ENCODE data around the gene ZNF550. TPM values are rescaled to one million over a fixed set of nuclear protein-coding genes. Genes with fewer than 3 reads are reported as not detected.
A peak's percentile ranks its signal among the peaks of the same experiment; 100 is the strongest.
"Not testable (repeated sequence)": the region's sequence is repeated elsewhere in the genome, so short reads cannot be mapped to it uniquely, and the experiment has no call there.

ZNF550 gene
- total RNA-seq, 4 donors from 2014 or later: 4.8 to 5.7 (median 5.2) TPM

DNA sequence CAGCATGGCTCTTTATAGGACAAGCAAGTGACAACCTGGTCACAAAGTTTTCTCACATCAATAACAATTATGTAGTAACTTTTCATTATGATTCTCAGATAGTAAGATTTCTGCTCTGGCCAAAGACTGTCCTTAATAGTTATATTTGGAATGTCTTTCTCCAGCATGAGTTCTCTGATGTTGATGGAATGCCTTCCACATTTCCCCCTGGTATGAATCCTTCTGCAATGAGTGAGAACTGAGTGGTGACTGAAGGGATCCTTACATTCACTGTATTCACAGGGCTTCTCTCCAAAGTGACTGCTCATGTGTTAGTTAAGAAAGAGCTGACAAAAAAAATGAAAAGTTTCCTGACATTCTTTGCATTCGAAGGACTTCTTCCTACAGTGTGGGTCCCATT lies 13.2 kb downstream of the ZNF550 start:
- no peaks in the 10 kb centered on the region for H3K27me3 ChIP-seq
- peaks cover 33 to 100% of the 10 kb centered on the region in 2 donors for H3K36me3 ChIP-seq
- peaks cover 6 to 100% (median 11%) of the 10 kb centered on the region in 3 donors for H3K9me3 ChIP-seq
- TF ChIP-seq, protein P1, sequence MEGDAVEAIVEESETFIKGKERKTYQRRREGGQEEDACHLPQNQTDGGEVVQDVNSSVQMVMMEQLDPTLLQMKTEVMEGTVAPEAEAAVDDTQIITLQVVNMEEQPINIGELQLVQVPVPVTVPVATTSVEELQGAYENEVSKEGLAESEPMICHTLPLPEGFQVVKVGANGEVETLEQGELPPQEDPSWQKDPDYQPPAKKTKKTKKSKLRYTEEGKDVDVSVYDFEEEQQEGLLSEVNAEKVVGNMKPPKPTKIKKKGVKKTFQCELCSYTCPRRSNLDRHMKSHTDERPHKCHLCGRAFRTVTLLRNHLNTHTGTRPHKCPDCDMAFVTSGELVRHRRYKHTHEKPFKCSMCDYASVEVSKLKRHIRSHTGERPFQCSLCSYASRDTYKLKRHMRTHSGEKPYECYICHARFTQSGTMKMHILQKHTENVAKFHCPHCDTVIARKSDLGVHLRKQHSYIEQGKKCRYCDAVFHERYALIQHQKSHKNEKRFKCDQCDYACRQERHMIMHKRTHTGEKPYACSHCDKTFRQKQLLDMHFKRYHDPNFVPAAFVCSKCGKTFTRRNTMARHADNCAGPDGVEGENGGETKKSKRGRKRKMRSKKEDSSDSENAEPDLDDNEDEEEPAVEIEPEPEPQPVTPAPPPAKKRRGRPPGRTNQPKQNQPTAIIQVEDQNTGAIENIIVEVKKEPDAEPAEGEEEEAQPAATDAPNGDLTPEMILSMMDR (IDR thresholded peaks at IDR 0.05): no peak
- TF ChIP-seq POLR2AphosphoS5 (IDR thresholded peaks at IDR 0.05) (no peak), POLR2A (IDR thresholded peaks at IDR 0.05) (no peak), EP300 (IDR thresholded peaks at IDR 0.05) (no peak)
- no peak overlapping the region for H3K27ac ChIP-seq
- 100% methylated on average over 1 of the region's 1 CpG; no CpG with 5 or more reads in 1 of the 2 donors for WGBS, 2 donors (ENCODE audit: low coverage in 1 of 2)
- ATAC-seq: no peak
- no peak overlapping the region for H3K4me3 ChIP-seq
- H3K4me1 ChIP-seq: no peaks in the 10 kb centered on the region

DNA sequence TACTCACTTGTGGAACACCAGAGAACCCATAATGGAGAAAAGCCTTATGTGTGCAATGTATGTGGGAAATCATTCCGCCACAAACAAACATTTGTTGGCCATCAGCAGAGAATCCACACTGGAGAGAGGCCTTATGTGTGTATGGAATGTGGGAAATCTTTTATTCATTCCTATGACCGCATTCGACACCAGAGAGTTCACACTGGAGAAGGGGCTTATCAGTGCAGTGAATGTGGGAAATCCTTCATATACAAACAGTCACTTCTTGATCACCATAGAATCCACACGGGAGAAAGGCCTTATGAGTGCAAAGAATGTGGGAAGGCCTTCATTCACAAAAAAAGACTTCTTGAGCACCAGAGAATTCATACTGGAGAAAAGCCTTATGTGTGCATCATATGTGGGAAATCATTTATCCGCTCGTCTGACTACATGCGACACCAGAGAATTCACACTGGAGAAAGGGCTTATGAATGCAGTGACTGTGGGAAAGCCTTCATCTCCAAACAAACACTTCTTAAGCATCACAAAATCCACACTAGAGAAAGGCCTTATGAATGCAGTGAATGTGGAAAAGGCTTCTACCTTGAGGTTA lies 21.6 kb downstream of the ZNF550 start:
- Histone ChIP-seq H3K4me3 (no peak overlapping the region), H3K4me1 (no peaks in the 10 kb centered on the region), H3K9me3 (peaks cover 3 to 100% (median 5%) of the 10 kb centered on the region in 3 donors), H3K27ac (no peak overlapping the region), H3K36me3 (peaks cover 31 to 100% of the 10 kb centered on the region in 2 donors), H3K27me3 (no peaks in the 10 kb centered on the region)
- ATAC-seq: no peak
- TF ChIP-seq POLR2A (IDR thresholded peaks at IDR 0.05) (no peak), POLR2AphosphoS5 (IDR thresholded peaks at IDR 0.05) (no peak), EP300 (IDR thresholded peaks at IDR 0.05) (no peak)
- TF ChIP-seq, protein P1 (IDR thresholded peaks at IDR 0.05): no peak
- WGBS, 2 donors (ENCODE audit: low coverage in 1 of 2): 91 to 98% methylated on average over 7 of the region's 7 CpGs

DNA sequence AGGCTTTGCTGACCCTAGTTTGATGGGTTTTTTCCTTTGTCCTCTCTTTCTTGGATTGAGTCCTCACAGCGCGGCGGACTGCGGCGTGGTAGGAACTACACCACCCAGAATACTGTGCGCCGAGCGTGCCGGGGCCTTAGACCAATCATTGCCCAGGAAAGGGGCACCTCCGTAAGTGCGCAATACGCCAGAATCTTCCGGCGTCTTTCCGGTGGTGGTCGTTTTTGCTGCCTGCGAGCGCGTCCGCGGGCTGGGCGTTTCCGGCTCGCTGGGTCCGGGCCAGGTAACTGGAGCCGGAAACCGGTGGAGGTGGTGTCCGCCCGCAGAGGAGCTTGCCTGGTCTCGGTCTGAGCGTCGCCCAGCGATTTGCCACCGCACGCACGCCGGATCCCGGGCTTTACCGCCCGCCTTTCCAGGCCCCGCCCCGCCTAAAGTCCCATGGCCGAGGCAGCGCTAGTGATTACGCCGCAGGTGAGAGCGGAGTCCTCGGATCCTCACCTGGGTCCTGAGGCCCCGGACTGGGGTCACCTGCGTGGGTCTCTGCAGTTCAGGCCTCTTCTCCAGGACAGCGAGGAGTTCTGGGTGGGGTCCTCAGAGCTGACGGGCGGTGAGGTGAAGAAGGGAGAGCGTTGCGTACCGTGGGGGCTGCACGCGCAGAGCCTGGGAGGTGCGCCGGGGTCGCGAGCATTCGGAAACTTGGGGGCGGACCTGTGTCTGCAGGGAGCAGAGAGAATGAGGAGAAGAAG lies 32.4 kb downstream of the ZNF550 start, which contains the start of gene ZNF549:
Gene ZNF549 (plus strand): TSS at position 221 of the 746 bp plus-strand sequence. CDS start 218 bp downstream, at position 439.
- Histone ChIP-seq H3K4me1 (peaks cover 5 to 18% (median 6%) of the 10 kb centered on the region in 3 donors), H3K4me3 (peak within 1 kb of the TSS; percentile 86 to 90), H3K27ac (peak within 1 kb of the TSS; percentile 51 to 89 (median 87)), H3K36me3 (peaks cover 0 to 19% of the 10 kb centered on the region in 2 donors), H3K27me3 (no peaks in the 10 kb centered on the region), H3K9me3 (peaks cover 0 to 24% (median 0%) of the 10 kb centered on the region in 3 donors)
- 0 to 8% methylated on average over 1 to 14 of the region's 64 CpGs for WGBS, 2 donors (ENCODE audit: low coverage in 1 of 2)
- peak; percentile 100 for ATAC-seq
- TF ChIP-seq, protein P1 (IDR thresholded peaks at IDR 0.05): peak in 1 of 4 experiments; percentile 32
- TF ChIP-seq EP300 (IDR thresholded peaks at IDR 0.05): no peak
- peak in 1 of 2 donors; percentile 16 for TF ChIP-seq POLR2A (IDR thresholded peaks at IDR 0.05)
- TF ChIP-seq POLR2AphosphoS5 (IDR thresholded peaks at IDR 0.05): peak; percentile 67

DNA sequence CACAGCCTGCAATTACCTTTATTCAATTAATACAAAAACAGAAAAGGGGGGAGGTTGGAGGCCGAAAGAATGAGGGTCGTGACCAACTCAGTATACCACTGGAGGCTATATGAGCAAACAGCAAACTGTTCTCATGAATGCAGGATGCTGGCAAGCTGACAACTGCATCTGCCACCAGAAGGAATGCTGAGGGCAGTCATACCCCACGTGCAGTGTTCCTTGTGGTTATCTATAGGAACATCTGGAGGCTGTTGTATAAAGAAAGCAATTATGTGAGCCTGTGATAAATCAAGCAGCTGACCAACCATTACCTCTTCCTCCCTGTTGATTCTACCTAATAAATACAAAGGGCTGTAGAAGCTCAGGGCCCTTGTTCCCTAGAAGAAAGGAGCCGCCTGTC lies 41.6 kb downstream of the ZNF550 start:
- peaks cover 0 to 36% (median 2%) of the 10 kb centered on the region in 3 donors for H3K9me3 ChIP-seq
- H3K4me1 ChIP-seq: not testable (repeated sequence)

DNA sequence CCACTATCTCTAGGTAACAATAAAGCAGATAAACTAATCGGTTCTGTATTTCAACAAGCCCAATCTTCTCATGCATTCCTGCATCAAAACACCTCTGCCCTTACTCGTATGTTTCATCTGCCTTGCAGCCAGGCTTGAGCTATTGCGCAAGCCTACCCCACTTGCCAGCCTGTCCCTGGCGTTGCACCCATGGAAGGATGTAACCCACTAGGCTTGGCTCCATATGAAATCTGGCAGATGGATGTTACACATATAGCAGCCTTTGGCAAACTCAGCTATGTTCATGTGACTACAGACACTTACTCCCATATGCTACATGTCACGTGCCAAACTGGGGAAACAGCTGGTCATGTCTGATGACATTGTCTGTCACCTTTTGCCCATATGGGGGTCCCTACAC lies 44.4 kb downstream of the ZNF550 start:
- Histone ChIP-seq H3K9me3 (peaks cover 0 to 62% (median 3%) of the 10 kb centered on the region in 3 donors), H3K27ac (no peak overlapping the region), H3K4me1 (no peaks in the 10 kb centered on the region), H3K4me3 (no peak overlapping the region), H3K36me3 (peaks cover 0 to 66% of the 10 kb centered on the region in 2 donors), H3K27me3 (no peaks in the 10 kb centered on the region)
- TF ChIP-seq, protein P1 (IDR thresholded peaks at IDR 0.05): no peak
- no peak for TF ChIP-seq POLR2A (IDR thresholded peaks at IDR 0.05)
- TF ChIP-seq POLR2AphosphoS5 (IDR thresholded peaks at IDR 0.05): no peak
- TF ChIP-seq EP300 (IDR thresholded peaks at IDR 0.05): no peak
- ATAC-seq: no peak
- 77 to 79% methylated on average over 4 to 5 of the region's 5 CpGs for WGBS, 2 donors (ENCODE audit: low coverage in 1 of 2)

More for the DNA sequence above, 41.6 kb downstream of the ZNF550 start:
- peaks cover 0 to 58% of the 10 kb centered on the region in 2 donors for H3K36me3 ChIP-seq
- WGBS, 2 donors (ENCODE audit: low coverage in 1 of 2): 76 to 96% methylated on average over 3 to 4 of the region's 4 CpGs
- H3K27me3 ChIP-seq, ATAC-seq, H3K27ac ChIP-seq, H3K4me3 ChIP-seq: not testable (repeated sequence)
